HG02981 (cell line): ENCODE results near the gene WDPCP.
"Not testable (repeated sequence)": the region's sequence is repeated elsewhere in the genome, so short reads cannot be mapped to it uniquely, and the experiment has no call there.

ENCODE experiments used
- ATAC-seq: cut with Tn5 transposase; IDR thresholded peaks from one replicate; pipeline ENCODE4 v1.9.1; 2021; ENCODE audit warnings: mild to moderate bottlenecking, moderate library complexity; ENCODE audit not compliant: unreplicated experiment

WDPCP gene, protein sequence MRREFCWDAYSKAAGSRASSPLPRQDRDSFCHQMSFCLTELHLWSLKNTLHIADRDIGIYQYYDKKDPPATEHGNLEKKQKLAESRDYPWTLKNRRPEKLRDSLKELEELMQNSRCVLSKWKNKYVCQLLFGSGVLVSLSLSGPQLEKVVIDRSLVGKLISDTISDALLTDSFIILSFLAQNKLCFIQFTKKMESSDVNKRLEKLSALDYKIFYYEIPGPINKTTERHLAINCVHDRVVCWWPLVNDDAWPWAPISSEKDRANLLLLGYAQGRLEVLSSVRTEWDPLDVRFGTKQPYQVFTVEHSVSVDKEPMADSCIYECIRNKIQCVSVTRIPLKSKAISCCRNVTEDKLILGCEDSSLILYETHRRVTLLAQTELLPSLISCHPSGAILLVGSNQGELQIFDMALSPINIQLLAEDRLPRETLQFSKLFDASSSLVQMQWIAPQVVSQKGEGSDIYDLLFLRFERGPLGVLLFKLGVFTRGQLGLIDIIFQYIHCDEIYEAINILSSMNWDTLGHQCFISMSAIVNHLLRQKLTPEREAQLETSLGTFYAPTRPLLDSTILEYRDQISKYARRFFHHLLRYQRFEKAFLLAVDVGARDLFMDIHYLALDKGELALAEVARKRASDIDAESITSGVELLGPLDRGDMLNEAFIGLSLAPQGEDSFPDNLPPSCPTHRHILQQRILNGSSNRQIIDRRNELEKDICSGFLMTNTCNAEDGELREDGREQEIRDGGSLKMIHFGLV

DNA sequence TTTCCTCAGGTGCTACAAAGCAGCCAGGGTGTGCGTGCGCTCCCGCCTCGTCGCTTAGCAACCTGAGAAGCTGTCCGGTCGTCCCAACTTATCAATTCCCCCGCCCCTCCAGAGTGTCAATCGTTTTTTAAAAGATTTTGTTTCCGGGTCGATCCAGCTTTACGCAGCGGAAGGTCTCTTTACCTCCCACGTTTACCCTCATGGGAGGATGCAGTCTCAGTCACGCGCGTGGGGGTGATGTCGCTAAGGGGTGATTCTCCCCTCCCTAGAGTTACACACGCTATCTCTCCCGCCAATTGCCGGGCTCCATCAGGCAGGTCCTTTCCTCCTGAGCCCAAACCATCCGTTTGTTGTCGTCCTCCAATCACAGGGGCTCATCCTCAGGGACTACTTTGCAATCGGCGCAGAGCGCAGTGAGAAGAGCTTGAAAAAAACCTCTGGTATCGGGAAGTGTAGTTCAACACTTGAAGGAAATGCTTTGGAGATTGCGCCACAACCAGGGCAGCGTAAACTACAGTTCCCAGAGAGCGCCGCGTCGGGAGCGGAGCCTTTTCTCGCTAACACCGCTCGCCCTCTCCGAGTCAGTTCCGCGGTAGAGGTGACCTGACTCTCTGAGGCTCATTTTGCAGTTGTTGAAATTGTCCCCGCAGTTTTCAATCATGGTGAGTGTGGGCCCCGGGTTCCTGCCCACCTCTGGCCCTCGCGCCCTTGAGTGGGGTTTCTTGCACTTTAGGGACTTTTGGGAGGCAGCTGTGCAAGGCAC lies at the start of gene WDPCP, which contains the start of gene MDH1:
TSS of gene WDPCP (minus strand) at position 93 of the 763 bp plus-strand sequence. CDS start 206 bp downstream, outside the sequence.
TSS of gene MDH1 (plus strand) at position 579 of the 763 bp plus-strand sequence. CDS start at position 660, 81 bp downstream.
- peak; percentile 84 for ATAC-seq

DNA sequence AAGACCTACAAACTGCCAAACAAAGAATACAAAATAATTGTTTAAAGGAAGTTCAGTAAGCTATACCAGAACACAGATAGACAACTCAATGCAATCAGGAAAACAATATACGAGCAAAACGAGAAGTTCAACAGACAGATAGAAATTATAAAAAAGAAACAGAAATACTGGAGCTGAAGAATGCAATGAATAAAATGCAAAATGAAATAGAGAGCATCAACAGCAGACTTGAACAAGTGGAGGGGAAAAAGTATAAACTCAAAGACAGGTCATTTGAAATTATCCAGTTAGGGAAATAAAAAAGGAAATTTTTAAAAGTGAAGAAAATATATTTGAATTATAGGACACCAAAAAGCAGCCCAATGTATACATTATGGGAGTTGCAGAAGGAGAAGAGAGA lies 44.1 kb upstream of the WDPCP start:
- no peak for ATAC-seq

DNA sequence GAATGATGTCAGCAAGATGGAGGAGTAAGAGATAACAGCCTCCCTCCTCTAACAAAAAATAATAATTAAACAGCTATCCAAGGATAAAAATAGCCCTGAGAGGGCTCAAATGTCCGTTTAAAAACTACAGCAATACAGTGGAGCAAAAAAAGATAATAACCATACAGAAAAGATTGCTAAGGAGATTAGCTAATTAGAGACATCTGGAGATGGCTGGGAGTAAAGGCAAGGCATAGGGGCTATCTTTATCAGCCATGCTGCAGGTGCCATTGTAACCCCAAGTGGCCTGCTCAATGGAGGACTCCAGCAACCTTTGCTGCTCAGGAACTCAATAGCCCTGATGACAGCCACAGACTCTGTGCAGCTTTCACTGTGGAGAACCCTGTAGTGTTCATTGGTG lies 43.2 kb upstream of the WDPCP start:
- no peak for ATAC-seq

DNA sequence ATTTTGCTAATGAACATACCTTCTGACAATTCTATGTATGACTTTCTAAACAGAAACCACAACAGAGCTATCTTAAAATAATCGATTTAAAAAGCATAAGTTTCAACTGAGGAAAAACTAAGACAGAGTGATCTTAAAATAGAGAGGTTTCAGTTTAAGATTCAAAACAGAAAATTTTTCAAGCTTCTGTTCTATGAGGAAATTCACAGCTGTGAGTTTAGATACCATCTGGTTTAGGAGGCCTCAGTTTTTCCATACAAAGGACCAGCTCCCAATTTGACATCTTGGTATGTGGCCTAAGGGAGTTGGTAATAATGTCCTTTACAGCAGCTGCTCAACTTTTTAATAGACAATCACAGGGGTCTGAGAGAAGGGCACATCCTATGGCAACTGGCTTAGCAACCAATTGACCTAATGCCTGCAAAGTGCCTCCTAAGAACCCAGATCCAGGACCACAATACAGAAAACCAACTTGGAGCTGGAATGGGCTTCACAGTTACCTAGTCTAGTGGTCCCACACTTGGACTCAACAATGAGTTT lies 40.2 kb upstream of the WDPCP start:
- no peak for ATAC-seq

DNA sequence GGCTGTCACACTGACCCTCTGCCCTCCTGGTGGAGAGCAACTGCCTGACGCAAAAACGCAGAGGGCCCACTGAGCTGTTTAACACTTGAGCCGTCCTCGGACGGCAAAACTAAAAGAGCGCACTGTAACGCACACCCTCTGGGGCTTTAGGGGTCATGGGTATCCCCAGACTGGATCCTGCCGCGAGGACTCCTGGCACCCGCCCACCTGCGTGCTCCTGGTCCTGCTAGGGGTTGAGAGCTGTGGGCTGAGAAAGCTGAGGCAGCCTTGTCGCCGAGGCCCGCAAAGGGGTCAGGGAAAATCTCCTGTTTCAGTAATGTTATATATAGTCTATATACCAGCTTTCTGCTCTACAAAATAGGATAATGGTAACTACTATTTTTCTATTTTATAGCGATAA lies 39.6 kb upstream of the WDPCP start:
- no peak for ATAC-seq

DNA sequence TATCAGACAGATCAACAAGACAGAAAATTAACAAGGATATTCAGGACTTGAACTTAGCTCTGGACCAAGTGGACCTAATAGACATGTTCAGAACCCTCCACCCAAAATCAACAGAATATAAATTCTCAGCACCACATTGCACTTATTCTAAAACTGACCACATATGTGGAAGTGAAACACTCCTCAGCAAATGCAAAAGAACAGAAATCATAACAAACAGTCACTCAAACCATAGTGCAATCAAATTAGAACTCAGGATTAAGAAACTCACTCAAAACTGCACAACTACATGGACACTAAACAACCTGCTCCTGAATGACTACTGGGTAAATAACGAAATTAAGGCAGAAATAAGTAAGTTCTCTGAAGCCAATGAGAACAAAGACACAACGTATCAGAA lies 35.5 kb upstream of the WDPCP start:
- not testable (repeated sequence) for ATAC-seq

DNA sequence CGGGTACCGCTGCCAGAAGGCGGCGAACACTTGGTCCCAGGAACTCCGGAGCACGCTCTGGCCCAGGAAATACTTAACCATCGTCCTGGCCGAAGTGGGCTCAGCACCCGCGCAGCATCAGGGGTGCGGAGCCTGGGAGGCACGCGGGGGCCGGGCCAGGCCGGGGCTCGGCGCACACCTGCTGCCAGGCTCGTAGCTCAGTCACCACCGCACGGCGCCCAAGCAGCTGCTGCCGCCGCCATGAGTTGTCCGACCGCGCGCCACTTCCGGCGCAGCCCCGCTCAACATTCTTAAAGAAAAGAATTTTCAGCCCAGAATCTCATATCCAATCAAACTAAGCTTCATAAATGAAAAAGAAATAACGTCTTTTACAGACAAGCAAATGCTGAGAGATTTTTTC lies 34.5 kb upstream of the WDPCP start:
- no peak for ATAC-seq

DNA sequence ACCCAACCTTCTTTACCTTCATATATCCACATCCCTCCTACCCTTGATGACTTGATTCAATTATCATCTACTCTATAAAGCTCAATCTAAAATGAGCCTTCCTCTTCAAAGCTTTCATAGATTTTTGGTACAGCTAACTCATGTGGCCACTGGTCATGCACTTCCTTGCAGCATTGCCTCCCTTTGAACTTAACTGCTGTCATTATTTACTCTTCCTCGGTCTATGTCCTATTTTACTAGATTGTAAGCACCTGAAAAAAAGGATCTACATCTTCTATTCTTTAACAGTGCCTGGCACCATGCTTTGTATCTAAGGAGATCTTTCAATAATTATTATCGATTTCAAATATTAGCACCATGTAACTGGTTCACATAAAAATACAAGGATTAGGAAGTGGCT lies 31.1 kb upstream of the WDPCP start:
- ATAC-seq: no peak

DNA sequence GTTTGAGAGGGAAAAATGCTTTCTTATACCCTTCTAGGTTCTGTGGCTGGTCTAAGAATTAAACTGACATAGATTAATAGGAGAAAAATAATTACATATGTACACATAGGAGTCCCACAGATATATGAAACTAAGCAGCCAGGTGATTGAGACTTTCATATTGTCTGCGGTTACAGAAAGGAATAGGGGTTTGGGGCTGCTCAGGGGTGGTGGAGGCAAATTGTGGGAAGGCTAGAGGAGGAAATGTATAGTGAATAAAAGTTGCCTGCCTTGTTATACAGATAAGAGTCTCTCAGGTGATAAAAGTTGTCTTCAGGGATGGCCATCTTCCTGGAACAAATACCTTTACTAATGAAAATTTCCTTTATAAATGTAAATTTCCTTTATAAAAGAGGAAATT lies 29.1 kb upstream of the WDPCP start:
- ATAC-seq: no peak

DNA sequence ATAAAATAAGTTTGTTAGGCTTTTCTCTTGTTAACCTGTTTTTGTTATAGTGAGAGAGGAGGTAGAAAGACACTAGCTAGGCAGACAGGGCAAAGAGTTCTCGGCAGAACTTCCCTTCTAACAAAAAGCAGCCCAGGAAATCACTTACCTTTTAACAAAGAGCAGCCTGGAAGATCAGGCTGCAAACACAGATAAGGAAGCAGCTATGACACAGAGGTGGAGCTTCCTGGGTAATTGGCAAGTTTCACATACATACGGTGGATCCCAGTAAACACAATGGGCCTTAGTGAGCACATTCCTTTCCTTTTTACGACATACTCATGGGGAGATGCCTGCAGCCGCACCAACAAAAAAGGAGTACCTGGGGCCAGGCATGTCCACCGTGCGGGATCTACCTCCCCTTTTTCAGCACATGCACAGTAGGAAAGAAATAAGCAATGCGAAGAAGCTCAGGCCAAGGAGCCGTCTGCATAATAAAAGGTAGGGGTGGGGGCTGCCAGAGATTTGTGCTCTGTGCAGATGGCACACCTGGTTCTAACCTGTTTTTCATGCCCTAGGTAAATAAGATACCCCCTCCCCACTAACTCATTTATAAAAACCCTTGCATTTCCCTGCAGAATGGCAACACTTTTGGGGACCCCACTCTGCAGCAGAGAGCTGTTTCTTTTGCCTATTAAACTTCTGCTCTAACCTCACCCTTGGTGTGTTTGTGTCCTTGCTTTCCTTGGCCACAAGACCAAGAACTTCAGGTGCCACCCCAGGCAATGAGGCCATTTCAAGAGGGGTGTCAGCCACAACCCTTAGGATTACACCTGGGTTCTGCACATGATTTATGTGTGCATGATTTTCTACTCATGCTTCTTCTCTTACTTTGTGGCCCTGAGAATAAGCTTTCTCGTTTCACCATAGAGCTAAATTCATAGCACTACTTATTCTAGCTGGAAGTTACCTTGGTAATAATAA lies 27.0 kb upstream of the WDPCP start:
- no peak for ATAC-seq

DNA sequence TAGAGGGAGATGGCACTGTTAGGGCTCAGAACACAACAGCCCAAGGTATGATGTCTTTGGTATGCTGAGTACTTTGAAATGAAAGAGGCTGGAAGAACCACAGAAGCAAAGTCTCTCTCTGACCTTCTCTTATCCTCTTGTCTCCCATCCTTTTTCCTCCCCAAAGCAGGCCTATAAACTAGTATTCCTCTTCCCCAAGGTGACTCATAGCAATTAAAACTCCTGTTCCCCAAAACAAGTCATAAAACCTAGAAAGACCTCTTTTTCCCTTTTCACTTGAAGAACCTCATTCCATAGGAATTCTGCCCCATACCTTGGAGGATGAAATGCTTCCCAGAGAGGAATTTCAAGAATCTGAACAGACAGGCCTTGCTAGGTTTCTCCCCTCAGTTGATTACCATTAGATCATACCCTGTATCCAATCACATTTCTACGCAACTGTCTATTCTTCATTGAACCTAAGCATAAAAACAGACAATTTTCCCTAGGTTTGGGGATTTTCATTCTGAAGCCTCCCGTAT lies 26.2 kb upstream of the WDPCP start:
- no peak for ATAC-seq

DNA sequence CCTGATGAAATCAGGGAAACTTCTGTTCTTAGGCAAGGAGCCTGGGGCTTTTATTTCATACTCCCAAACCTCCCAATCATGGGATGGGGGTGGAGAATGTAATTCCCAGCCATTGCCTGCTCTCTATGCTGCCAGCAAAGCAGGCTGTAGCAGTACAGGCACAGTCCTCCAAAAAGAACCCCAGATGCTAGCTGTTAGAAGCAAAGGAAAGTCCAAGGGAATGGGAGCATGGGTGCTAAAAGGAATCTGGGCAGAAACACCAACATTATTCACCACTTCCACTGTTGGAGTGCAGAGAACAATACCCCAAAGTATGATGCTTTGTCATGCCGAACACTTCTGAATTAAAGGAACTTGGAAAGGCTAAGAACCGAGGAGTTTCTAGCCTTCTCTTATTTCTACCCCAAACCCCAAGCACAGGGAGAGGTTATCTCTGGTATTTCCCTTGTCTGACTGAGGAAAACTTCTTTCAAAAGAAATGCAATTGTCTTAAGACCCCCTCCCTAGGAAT lies 25.2 kb upstream of the WDPCP start:
- ATAC-seq: no peak

DNA sequence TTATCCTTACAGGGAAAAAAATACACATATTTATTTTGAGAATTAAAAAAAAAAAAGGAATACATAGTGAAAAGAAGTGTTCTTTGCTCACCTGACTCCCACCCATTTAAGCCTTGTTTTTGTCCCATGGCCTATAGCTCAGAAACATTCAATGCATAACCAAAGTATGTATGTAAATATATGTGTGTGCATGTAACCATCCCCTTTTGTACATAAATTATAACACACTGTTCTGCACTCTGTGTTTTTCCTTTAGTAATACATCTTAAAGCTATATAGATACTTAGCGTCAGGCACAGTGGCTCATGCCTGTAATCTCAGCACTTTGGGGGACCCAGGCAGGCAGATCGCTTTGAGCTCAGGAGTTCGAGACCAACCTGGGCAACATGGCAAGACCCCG lies 22.2 kb upstream of the WDPCP start:
- ATAC-seq: no peak

DNA sequence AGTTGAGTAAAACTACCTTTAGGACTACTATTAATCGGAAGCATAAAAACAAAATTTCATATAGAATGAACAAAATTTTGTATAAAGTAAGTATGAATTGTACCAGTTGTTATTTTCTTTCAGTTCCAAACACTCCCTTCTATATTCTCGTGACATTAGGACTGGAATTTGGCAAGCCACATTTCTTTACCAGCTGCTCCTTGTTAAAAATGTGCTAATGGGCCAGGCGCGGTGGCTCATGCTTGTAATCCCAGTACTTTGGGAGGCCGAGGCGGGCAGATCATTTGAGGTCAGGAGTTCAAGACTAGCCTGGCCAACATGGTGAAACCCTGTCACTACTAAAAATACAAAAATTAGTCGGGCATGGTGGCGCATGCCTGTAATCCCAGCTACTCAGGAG lies 20.6 kb upstream of the WDPCP start:
- ATAC-seq: not testable (repeated sequence)

DNA sequence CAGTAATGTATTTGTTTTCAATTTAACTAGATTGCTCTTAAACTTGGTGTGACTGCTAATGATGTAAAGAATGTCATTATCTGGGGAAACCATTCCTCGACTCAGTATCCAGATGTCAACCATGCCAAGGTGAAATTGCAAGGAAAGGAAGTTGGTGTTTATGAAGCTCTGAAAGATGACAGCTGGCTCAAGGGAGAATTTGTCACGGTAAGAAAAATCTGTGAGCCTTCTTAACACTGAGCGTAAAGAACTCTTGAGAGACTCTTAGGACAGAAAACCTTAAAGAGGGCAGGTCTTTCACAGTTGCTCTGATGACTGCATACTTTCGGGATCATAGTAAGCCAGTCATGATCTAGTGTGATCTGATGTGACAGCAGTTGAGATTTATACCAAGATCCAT lies 16.4 kb upstream of the WDPCP start:
- no peak for ATAC-seq

DNA sequence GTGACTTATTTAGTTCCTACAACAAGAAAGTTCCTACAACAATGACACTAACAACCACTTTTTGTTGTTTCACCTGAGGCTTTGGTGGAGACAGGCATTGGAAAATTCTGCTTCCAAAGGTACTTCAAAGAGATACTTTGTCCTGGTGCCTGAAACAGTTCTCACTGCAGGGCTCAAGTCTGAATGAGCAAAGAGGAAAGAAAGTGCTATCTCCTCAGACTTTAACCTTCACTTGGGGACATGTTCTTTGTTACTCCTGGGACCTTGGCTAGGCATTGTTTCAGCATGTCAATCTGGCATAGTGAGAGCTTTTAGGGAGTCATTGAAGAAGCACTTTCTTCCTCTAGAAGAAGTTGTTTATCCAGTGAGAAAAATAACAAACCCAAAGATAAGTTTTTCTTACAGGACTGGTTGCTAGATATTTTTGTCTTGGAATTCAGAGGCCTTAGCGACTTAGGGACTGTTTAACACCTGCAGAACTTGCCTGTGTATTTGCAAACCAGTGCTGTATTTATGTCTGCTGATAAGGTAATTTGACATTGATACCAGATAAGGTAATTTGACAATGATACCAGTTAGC lies 12.7 kb upstream of the WDPCP start:
- ATAC-seq: no peak

DNA sequence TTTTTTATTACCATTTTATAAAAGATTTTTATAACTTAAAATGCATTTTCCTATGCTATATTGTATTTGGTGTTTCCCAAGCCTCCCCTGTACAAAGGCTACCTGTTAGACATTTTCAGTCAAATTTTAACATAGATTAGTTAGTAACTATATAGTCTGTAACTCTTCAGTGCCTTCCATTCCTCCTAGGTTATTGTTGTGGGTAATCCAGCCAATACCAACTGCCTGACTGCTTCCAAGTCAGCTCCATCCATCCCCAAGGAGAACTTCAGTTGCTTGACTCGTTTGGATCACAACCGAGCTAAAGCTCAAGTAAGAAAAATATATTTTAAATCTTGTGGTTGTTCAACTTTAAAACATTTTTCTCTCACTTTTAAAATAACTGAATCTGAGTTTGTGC lies 10.7 kb upstream of the WDPCP start:
- ATAC-seq: no peak

DNA sequence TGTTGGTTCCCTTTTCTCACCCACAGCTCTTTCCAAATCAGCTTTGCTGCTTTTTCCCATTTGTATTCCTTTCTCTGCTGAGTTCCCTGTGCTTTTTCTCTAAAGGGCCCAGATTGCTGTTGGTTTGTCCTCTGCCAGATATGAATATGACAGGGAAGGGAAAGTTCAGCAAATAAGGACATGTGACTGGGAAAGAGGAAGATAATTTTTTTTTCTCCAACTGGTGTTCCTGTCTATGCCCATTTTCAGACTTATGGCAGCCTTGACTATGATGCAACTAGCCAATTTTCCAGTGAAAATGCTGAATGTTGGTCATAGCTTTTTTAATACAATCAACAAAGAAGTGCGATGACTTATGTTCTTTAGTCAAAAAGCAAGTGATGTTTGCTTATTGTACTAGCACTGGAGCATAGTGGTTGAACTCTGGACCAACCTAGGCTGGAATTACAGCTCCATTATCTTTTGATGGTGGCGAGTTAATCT lies 8.2 kb upstream of the WDPCP start:
- ATAC-seq: no peak

DNA sequence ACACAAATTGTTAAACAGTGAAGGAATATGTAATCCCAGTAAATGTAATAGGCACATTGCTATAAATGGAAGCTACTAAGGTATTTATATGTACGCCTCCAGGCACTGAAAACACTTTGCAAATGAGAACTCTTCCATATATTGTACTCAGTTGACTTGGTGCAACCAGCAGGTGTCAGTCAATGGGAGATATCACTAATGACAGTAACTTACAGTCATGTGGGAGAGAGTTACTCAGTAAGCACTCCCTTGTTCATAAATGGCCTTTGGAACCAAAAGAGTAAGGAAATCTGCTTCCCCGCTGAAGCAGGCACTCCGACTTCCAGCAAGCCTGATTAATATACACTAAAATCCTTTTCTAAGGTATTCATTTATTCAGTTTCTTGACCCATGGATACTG lies 6.4 kb upstream of the WDPCP start:
- ATAC-seq: no peak
